CD14-positive monocyte (primary cell): ENCODE data around the gene CEP44. TPM values are rescaled to one million over a fixed set of nuclear protein-coding genes. Genes with fewer than 3 reads are reported as not detected.

ENCODE experiments used
- DNase-seq, 3 donors: peaks; one replicate each; pipeline ENCODE4 v3.0.0-alpha.2; 2011 to 2022
- H2AFZ ChIP-seq: 2 replicates; pipeline ENCODE4 v1.6.0; 2012; ENCODE audit warnings: mild to moderate bottlenecking, low read depth, low read length, inconsistent platforms; ENCODE audit not compliant: insufficient read depth, poor library complexity, severe bottlenecking
- H3K27ac ChIP-seq, 2 donors: 1 replicate in 1 of 2; 2 replicates in 1 of 2; pipeline ENCODE4 v1.5.1; 2012 to 2013; ENCODE audit warnings: low read length in 2 of 2, control low read depth in 1 of 2, inconsistent platforms in 1 of 2, low read depth in 1 of 2, mild to moderate bottlenecking in 1 of 2
- H3K27me3 ChIP-seq, 2 donors: one replicate each; pipeline versions ENCODE4 v1.6.0 to v1.6.1; 2011 to 2013; ENCODE audit warnings: low read length in 2 of 2; ENCODE audit not compliant: control insufficient read depth in 2 of 2, insufficient read depth in 2 of 2
- H3K36me3 ChIP-seq, 2 donors: replicated peaks in 1 of 2; 1 replicate in 1 of 2; 2 replicates in 1 of 2; pipeline versions ENCODE4 v1.5.1 to v1.6.1; 2012 to 2013; ENCODE audit warnings: low read length in 2 of 2, control low read depth in 1 of 2, inconsistent platforms in 1 of 2, mild to moderate bottlenecking in 1 of 2; ENCODE audit not compliant: insufficient read depth in 2 of 2, control insufficient read depth in 1 of 2
- H3K4me1 ChIP-seq, 2 donors: 1 replicate in 1 of 2; 2 replicates in 1 of 2; pipeline versions ENCODE4 v1.5.1 to v1.6.1; 2012 to 2013; ENCODE audit warnings: low read length in 2 of 2, control low read depth in 1 of 2, inconsistent platforms in 1 of 2, mild to moderate bottlenecking in 1 of 2, moderate library complexity in 1 of 2; ENCODE audit not compliant: insufficient read depth in 2 of 2, control insufficient read depth in 1 of 2
- H3K4me2 ChIP-seq: replicated peaks from 2 replicates; pipeline ENCODE3; 2012; ENCODE audit warnings: low read length, moderate library complexity, mild to moderate bottlenecking; ENCODE audit not compliant: poor library complexity, severe bottlenecking; ENCODE audit errors: extremely low read depth
- H3K4me3 ChIP-seq, 3 experiments: fragments of 200-600 bp in 1 of 3; sonication (generic) in 1 of 3; replicated peaks in 1 of 3; 1 replicate in 2 of 3; 2 replicates in 1 of 3; pipeline ENCODE4 v1.5.1; 2011 to 2013; ENCODE audit warnings: low read length in 3 of 3, mild to moderate bottlenecking in 3 of 3, control low read depth in 2 of 3, low read depth in 2 of 3, inconsistent platforms in 1 of 3, moderate library complexity in 1 of 3
- H3K79me2 ChIP-seq: 2 replicates; pipeline ENCODE4 v1.6.0; 2012; ENCODE audit warnings: mild to moderate bottlenecking, control low read depth, inconsistent platforms, low read length, moderate library complexity; ENCODE audit not compliant: insufficient read depth
- H3K9ac ChIP-seq: 2 replicates; pipeline ENCODE4 v1.6.0; 2017; ENCODE audit warnings: low read length, mild to moderate bottlenecking; ENCODE audit not compliant: insufficient read depth, poor library complexity, severe bottlenecking
- H3K9me3 ChIP-seq, 2 donors: replicated peaks in 1 of 2; 1 replicate in 1 of 2; 2 replicates in 1 of 2; pipeline versions ENCODE4 v1.5.1 to v1.6.1; 2012 to 2013; ENCODE audit warnings: low read length in 2 of 2, control low read depth in 1 of 2; ENCODE audit not compliant: control insufficient read depth in 1 of 2, insufficient read depth in 1 of 2
- H4K20me1 ChIP-seq: 2 replicates; pipeline ENCODE4 v1.6.0; 2012; ENCODE audit warnings: mild to moderate bottlenecking, low read length, control low read depth, moderate library complexity; ENCODE audit not compliant: insufficient read depth
- H3K27ac Mint-ChIP-seq, 7 donors: one replicate each; pipeline ENCODE4 v1.8.0; 2020; ENCODE audit warnings: mild to moderate bottlenecking in 7 of 7, mixed read lengths in 7 of 7, moderate library complexity in 6 of 7, inconsistent platforms in 2 of 7
- H3K27me3 Mint-ChIP-seq, 3 donors: one replicate each; pipeline ENCODE4 v1.8.0; 2021 to 2022; ENCODE audit warnings: low read depth in 3 of 3, mild to moderate bottlenecking in 3 of 3, mixed read lengths in 3 of 3, moderate library complexity in 3 of 3, inconsistent platforms in 1 of 3
- H3K36me3 Mint-ChIP-seq, 2 donors: one replicate each; pipeline ENCODE4 v1.8.0; 2020; ENCODE audit warnings: mixed read lengths in 2 of 2, inconsistent platforms in 1 of 2, mild to moderate bottlenecking in 1 of 2
- H3K4me1 Mint-ChIP-seq: one replicate; pipeline ENCODE4 v1.8.0; 2020; ENCODE audit warnings: mild to moderate bottlenecking, mixed read lengths
- H3K4me3 Mint-ChIP-seq, 2 donors: one replicate each; pipeline ENCODE4 v1.8.0; 2020; ENCODE audit warnings: mild to moderate bottlenecking in 2 of 2, mixed read lengths in 2 of 2, moderate library complexity in 1 of 2
- H3K9me3 Mint-ChIP-seq, 7 donors: one replicate each; pipeline ENCODE4 v1.8.0; 2020 to 2022; ENCODE audit warnings: mixed read lengths in 7 of 7, mild to moderate bottlenecking in 6 of 7, moderate library complexity in 6 of 7, inconsistent platforms in 2 of 7
- WGBS: methylation state at CpG from one replicate; pipeline ENCODE4 v1.1.5; 2013; ENCODE audit warnings: missing lambda C conversion rate; ENCODE audit not compliant: insufficient coverage; 5-methylcytosine and 5-hydroxymethylcytosine counted together
- intact Hi-C, 2 donors: fragments of 100-400 bp; cut with micrococcal nuclease; formaldehyde crosslinking; loops; one replicate each; pipeline versions ENCODE4 v1.15.0 to v1.15.1; 2023
- polyA plus RNA-seq, 3 donors: library from polyadenylated mRNA; depleted of rRNA in 1 of 3; unstranded in 2 of 3; stranded (reverse) in 1 of 3; fragments of 300-500 nt in 2 of 3; fragments of >200 nt in 1 of 3; fragmentation: Illumina TruSeq in 2 of 3; gene quantifications; 1 replicate in 2 of 3; 2 replicates in 1 of 3; pipeline ENCODE4 v1.2.3, GENCODE V29; 2012 to 2021
- TF ChIP-seq, protein P1 (sequence below): fragments of 200-600 bp; IDR thresholded peaks from one replicate; pipeline ENCODE4 v1.8.0; 2022; ENCODE audit warnings: antibody characterized with exemption, mild to moderate bottlenecking

Gene CEP44
- polyA plus RNA-seq, 3 donors, result 1.9 to 3.3 (median 2.2) TPM

DNA sequence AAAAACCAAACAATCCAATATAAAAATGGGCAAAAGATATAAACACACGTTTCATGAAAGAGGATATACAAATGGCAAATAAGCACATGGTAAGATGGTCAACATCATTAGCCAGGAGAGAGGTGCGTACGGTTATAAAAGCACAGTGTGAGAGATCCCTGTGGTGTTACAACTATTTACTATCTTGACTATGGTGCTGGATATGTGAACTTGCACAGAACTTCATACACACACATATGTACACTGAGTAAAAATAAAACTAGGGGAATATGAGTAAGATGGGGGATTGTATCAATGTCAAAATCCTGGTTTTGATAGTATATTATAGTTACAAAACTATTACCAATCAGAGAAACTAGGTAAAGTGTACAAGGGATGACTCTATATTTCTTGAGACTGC lies 8.6 kb upstream of the CEP44 start:
- H3K9me3 ChIP-seq, result no peaks in the 10 kb centered on the region
- H3K9ac ChIP-seq, result no peak overlapping the region
- no peaks in the 10 kb centered on the region for H3K9me3 Mint-ChIP-seq
- no peak overlapping the region for H3K27ac ChIP-seq
- peaks cover 3 to 9% of the 10 kb centered on the region in 2 donors for H3K4me1 ChIP-seq
- H2AFZ ChIP-seq, result no peak overlapping the region
- WGBS, result no CpG with 5 or more reads among the region's 3 CpGs
- H3K4me3 Mint-ChIP-seq, result no peak overlapping the region
- no peak overlapping the region for H3K4me2 ChIP-seq
- peaks cover 6 to 9% of the 10 kb centered on the region in 2 donors for H3K36me3 Mint-ChIP-seq
- no peak overlapping the region for H3K27ac Mint-ChIP-seq
- H3K36me3 ChIP-seq, result no peaks in the 10 kb centered on the region
- H3K79me2 ChIP-seq, result peaks cover 88% of the 10 kb centered on the region
- TF ChIP-seq, protein P1, sequence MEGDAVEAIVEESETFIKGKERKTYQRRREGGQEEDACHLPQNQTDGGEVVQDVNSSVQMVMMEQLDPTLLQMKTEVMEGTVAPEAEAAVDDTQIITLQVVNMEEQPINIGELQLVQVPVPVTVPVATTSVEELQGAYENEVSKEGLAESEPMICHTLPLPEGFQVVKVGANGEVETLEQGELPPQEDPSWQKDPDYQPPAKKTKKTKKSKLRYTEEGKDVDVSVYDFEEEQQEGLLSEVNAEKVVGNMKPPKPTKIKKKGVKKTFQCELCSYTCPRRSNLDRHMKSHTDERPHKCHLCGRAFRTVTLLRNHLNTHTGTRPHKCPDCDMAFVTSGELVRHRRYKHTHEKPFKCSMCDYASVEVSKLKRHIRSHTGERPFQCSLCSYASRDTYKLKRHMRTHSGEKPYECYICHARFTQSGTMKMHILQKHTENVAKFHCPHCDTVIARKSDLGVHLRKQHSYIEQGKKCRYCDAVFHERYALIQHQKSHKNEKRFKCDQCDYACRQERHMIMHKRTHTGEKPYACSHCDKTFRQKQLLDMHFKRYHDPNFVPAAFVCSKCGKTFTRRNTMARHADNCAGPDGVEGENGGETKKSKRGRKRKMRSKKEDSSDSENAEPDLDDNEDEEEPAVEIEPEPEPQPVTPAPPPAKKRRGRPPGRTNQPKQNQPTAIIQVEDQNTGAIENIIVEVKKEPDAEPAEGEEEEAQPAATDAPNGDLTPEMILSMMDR, result no peak
- H3K4me1 Mint-ChIP-seq, result peaks cover 23% of the 10 kb centered on the region
- peaks cover 0 to 1% (median 0%) of the 10 kb centered on the region in 3 donors for H3K27me3 Mint-ChIP-seq
- H4K20me1 ChIP-seq, result peaks cover 62% of the 10 kb centered on the region
- intact Hi-C loops, result no loop called here
- no peak for DNase-seq
- H3K27me3 ChIP-seq, result no peaks in the 10 kb centered on the region
- no peak overlapping the region for H3K4me3 ChIP-seq

DNA sequence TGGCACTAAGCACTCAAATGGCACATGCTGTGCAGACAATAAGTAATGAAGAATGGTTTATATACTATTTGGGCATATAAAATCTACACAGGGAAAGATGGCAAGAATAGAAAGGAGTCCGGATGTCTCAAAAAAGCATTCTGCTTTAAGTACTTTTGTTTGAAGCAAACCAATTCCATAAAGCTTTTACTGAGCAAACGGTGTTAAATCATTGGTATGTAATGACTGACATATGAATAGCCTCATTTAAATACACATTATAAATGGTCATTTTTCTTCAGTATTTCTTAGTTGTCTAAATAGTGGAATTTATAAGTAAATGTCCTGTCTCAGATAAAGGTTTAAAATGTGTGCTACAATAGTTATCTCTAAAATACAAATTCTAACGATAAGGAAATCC lies 6.3 kb upstream of the CEP44 start:
- no CpG with 5 or more reads among the region's 3 CpGs for WGBS
- no peak overlapping the region for H3K4me3 ChIP-seq
- TF ChIP-seq, protein P1, result no peak
- H4K20me1 ChIP-seq, result peaks cover 41% of the 10 kb centered on the region
- H3K27me3 Mint-ChIP-seq, result peaks cover 0 to 1% (median 0%) of the 10 kb centered on the region in 3 donors
- H3K9me3 Mint-ChIP-seq, result no peaks in the 10 kb centered on the region
- H3K79me2 ChIP-seq, result peaks cover 96% of the 10 kb centered on the region
- no peak overlapping the region for H3K27ac ChIP-seq
- DNase-seq, result no peak
- no peaks in the 10 kb centered on the region for H3K36me3 ChIP-seq
- no peak overlapping the region for H3K4me2 ChIP-seq
- H3K4me1 ChIP-seq, result peaks cover 6 to 18% of the 10 kb centered on the region in 2 donors
- H3K9me3 ChIP-seq, result no peaks in the 10 kb centered on the region
- no peaks in the 10 kb centered on the region for H3K27me3 ChIP-seq
- no peak overlapping the region for H3K9ac ChIP-seq
- H3K36me3 Mint-ChIP-seq, result peaks cover 6 to 10% of the 10 kb centered on the region in 2 donors
- H3K4me3 Mint-ChIP-seq, result no peak overlapping the region
- intact Hi-C loops, result no loop called here
- H3K4me1 Mint-ChIP-seq, result peaks cover 31% of the 10 kb centered on the region
- no peak overlapping the region for H3K27ac Mint-ChIP-seq
- no peak overlapping the region for H2AFZ ChIP-seq
